Lung microvascular endothelial cell (primary cell): ENCODE data around the gene PRSS57. TPM values are rescaled to one million over a fixed set of nuclear protein-coding genes. Genes with fewer than 3 reads are reported as not detected.
"Not testable (repeated sequence)": the region's sequence is repeated elsewhere in the genome, so short reads cannot be mapped to it uniquely, and the experiment has no call there.

Experiments
- DNase-seq, 2 donors: peaks; one replicate each; pipeline versions ENCODE4 v3.0.0 to v3.0.0-alpha.2; 2010; ENCODE audit warnings: low read depth in 2 of 2
- total RNA-seq: library from RNA; depleted of rRNA; stranded (reverse); fragments of >200 nt; gene quantifications from 2 replicates; pipeline ENCODE4 v1.2.1, GENCODE V29; 2014

Gene PRSS57
- total RNA-seq, 1 donor from 2014 or later = not detected

DNA sequence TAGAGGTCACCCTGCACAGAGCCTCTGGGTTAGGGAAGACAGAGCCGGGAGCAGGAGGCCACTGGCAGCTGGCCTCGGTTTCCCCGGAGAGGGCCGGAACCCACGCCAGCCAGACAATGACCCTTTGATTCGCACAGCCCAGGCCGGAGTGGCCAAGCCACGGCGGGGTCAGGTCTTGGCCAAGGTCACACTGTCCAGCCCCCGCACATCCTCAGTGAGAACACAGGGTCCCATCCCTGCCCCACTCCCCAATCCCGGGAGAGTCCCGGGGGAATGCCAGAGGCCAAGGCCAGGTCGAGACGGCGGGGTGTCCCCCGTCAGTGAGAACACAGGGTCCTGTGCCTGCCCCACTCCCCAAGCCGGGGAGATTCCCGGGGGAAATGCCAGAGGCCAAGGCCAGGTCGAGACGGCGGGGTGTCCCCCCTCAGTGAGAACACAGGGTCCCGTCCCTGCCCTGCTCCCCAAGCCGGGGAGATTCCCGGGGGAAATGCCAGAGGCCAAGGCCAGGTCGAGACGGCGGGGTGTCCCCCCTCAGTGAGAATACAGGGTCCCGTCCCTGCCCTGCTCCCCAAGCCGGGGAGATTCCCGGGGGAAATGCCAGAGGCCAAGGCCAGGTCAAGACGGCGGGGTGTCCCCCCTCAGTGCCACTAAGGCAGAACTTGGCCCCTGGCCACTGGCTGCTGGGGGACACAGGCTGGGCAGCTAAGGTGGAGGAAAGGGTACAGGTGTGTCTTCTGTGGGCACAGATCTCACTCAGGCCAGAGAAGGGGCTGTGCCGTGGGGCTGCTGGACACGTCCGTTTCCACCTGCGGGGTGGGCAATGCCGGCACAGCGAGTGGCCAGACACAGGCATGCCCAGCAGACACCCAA lies 20.7 kb downstream of the PRSS57 start:
- DNase-seq = no peak

GRCh38 chr19:670609-671075 lies 24.6 kb downstream of the PRSS57 start:
- DNase-seq = no peak

GRCh38 chr19:668675-669434 lies 26.4 kb downstream of the PRSS57 start:
- not testable (repeated sequence) for DNase-seq

- DNase-seq = not testable (repeated sequence)
Measured at GRCh38 chr19:666985-667573, 28.2 kb downstream of the PRSS57 start.

DNA sequence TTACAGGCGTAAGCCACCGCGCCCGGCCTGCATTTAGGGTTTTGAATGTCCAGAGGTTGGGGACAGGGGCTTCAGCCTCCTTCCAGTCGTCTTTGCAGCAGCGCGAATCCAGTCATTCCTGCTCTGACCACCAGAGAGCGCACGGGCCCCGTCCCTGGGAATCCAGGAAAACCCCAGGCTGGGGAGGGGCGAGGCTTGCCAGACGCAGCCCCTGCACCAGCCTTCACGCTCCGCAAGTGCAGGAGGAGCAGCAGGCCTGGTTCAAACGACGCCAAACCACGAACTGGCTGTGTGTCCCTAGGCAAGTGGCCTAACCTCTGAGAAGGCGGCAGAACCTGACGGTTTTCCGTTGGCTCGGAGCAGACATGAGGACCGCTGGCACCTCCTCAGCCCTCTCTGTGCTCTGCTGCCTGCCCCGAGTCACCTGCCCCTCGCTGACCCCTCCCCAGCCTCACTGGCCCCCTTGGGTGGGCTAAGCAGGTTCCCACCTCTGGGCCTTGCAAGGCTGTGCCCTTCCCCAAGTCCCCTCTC lies 30.3 kb downstream of the PRSS57 start:
- DNase-seq = peak; percentile 73 to 84

- no peak for DNase-seq
Measured at GRCh38 chr19:663682-664117, 31.6 kb downstream of the PRSS57 start.

DNA sequence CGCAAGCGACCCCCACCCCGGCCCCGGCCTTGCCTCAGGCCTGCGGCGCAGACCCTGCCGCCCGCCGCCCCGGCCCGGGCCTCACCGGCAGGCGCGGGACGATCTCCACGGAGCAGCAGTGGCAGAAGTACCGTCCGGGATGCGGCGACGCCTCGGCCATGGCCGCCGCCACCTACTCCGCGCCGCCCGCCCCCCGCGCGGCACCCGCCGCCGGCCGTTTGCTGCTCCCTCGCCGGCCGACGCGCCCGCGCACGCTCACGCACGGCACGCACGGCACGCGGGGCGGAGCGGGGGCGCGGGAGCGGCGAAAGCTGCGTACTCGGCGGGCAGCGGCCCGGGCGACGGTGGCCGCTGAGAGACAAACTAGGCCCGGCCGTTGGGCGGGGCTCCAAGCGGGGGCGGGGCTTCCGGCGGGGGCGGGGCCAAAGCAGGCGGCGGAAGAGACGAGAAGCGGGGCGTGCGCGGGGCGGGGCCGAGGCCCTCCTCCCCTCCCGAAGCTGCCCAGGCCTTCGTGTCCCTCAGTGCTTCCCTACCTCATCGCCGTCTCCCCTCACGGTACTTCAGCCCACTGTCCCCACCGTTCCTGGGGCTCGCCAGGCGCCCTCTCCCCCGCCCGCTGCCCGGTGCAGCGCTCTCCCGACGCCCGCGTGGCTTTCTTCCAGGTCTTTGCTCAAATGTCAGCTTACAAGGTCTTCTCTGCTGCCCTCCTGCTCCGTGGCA lies 32.1 kb downstream of the PRSS57 start, which contains the start of gene RNF126:
Gene RNF126 (minus strand): TSS at position 253 of the 720 bp plus-strand sequence. CDS start 93 bp downstream, at position 160.
- DNase-seq = peak; percentile 93 to 95

GRCh38 chr19:662207-662961 lies 32.9 kb downstream of the PRSS57 start:
- peak; percentile 44 to 66 for DNase-seq

DNA sequence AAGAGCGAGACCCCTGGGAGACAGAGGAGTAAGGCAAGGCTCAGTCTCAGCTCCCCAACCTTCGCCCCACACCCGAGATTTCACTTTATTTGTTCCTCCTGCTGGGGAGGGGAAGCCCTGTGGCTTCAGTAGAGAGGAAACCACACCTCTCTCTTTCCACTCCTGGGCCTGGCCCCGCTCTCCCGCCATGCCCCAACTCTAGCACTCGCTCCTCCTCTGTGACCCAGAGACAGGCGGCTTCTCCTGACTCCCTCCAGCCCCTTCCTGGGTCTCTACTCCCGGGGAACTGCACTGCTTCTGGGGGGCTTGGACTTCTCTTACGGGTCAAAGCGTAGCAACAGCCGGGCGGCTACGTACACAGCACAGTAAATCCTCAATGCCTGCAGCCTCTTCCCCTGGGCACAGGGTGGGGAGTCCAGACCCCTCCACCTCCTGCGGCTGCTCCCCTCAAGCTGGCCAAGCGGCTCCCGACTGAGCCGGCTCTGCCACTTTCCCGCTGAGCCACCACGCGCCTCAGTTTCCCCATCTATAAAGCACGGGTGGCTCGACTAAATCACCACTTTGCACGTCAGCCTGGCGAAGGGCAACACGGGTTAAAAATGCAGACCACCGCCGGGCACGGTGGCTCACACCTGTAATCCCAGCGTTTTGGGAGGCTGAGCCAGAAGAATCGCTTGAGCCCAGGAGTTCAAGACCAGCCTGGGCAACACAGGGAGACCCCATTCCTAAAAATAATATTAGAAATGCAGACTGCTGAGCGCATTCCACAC lies 33.6 kb downstream of the PRSS57 start:
- peak in 1 of 2 donors; percentile 26 for DNase-seq

GRCh38 chr19:660793-661426 lies 34.3 kb downstream of the PRSS57 start:
- no peak for DNase-seq

GRCh38 chr19:658916-659839 lies 36.1 kb downstream of the PRSS57 start:
- peak in 1 of 2 donors; percentile 44 for DNase-seq

GRCh38 chr19:658059-658839 lies 37.0 kb downstream of the PRSS57 start:
- DNase-seq = no peak

- DNase-seq = no peak
Measured at GRCh38 chr19:657611-658010, 37.6 kb downstream of the PRSS57 start.

- no peak for DNase-seq
Measured at GRCh38 chr19:656751-657559, 38.3 kb downstream of the PRSS57 start.

- DNase-seq = no peak
Measured at GRCh38 chr19:655691-656090, 39.6 kb downstream of the PRSS57 start.

GRCh38 chr19:653425-653824 lies 41.8 kb downstream of the PRSS57 start:
- no peak for DNase-seq
